SK-N-SH treated with all-trans-retinoic acid at 6 μM for 48 hours (cell line): ENCODE results near the gene LPP.

Experiments
- ATAC-seq: fragments of 200-7000 bp; cut with Tn5 transposase; 3 replicates; pipeline ENCODE4 v1.9.1; 2020; ENCODE audit warnings: mild to moderate bottlenecking, moderate library complexity
- ARNTL ChIP-seq: fragments of 450-650 bp; formaldehyde crosslinking; IDR thresholded peaks from 2 replicates; pipeline ENCODE4 v1.5.0; 2020; ENCODE audit warnings: low read depth, mild to moderate bottlenecking, moderate library complexity, borderline replicate concordance
- CREB5 ChIP-seq: fragments of 250-450 bp; sonication (Bioruptor Pico); IDR thresholded peaks from 2 replicates; pipeline ENCODE4 v1.5.1; 2020; ENCODE audit warnings: low read depth, mild to moderate bottlenecking, moderate library complexity
- CSDC2 ChIP-seq: fragments of 250-450 bp; sonication (Bioruptor Pico); IDR thresholded peaks from 2 replicates; pipeline ENCODE4 v1.5.0; 2020; ENCODE audit warnings: mild to moderate bottlenecking, moderate library complexity
- CSRNP3 ChIP-seq: fragments of 250-450 bp; sonication (Bioruptor Pico); IDR thresholded peaks from 2 replicates; pipeline ENCODE4 v1.5.1; 2021; ENCODE audit warnings: mild to moderate bottlenecking, moderate library complexity
- GLIS3 ChIP-seq: fragments of 250-450 bp; sonication (Bioruptor Pico); IDR thresholded peaks from 2 replicates; pipeline ENCODE4 v1.5.0; 2020; ENCODE audit warnings: mild to moderate bottlenecking, moderate library complexity
- ISL1 ChIP-seq: fragments of 250-450 bp; sonication (Bioruptor Pico); IDR thresholded peaks from 2 replicates; pipeline ENCODE4 v2.1.2; 2022; ENCODE audit warnings: mild to moderate bottlenecking, moderate library complexity
- PPARA ChIP-seq: fragments of 250-450 bp; sonication (Bioruptor Pico); IDR thresholded peaks from 2 replicates; pipeline ENCODE4 v1.5.0; 2020; ENCODE audit warnings: mild to moderate bottlenecking, borderline replicate concordance
- RARB ChIP-seq: fragments of 250-450 bp; sonication (Bioruptor Pico); IDR thresholded peaks from 2 replicates; pipeline ENCODE4 v1.8.0; 2021; ENCODE audit warnings: mild to moderate bottlenecking, moderate library complexity
- SNAI2 ChIP-seq: fragments of 250-450 bp; sonication (Bioruptor Pico); IDR thresholded peaks from 2 replicates; pipeline ENCODE4 v1.5.0; 2020; ENCODE audit warnings: mild to moderate bottlenecking, moderate library complexity
- TCF4 ChIP-seq: fragments of 250-450 bp; sonication (Bioruptor Pico); IDR thresholded peaks from 2 replicates; pipeline ENCODE4 v1.8.0; 2021; ENCODE audit warnings: mild to moderate bottlenecking, moderate library complexity, borderline replicate concordance
- TOX ChIP-seq: fragments of 250-450 bp; sonication (Bioruptor Pico); IDR thresholded peaks from 2 replicates; pipeline ENCODE4 v1.8.0; 2021; ENCODE audit warnings: mild to moderate bottlenecking, moderate library complexity, borderline replicate concordance
- TSHZ2 ChIP-seq: fragments of 250-450 bp; sonication (Bioruptor Pico); IDR thresholded peaks from 2 replicates; pipeline ENCODE4 v1.5.0; 2020; ENCODE audit warnings: mild to moderate bottlenecking, moderate library complexity
- ZC3H10 ChIP-seq: fragments of 250-450 bp; sonication (Bioruptor Pico); IDR thresholded peaks from 2 replicates; pipeline ENCODE4 v1.5.1; 2021; ENCODE audit warnings: mild to moderate bottlenecking, moderate library complexity
- ZFP3 ChIP-seq: fragments of 250-450 bp; sonication (Bioruptor Pico); IDR thresholded peaks from 2 replicates; pipeline ENCODE4 v1.5.0; 2020; ENCODE audit warnings: mild to moderate bottlenecking, moderate library complexity
- ZFP30 ChIP-seq: fragments of 450-650 bp; formaldehyde crosslinking; IDR thresholded peaks from 2 replicates; pipeline ENCODE4 v1.5.0; 2022; ENCODE audit warnings: mild to moderate bottlenecking, moderate library complexity
- ZNF70 ChIP-seq: fragments of 450-650 bp; formaldehyde crosslinking; IDR thresholded peaks from 2 replicates; pipeline ENCODE4 v1.5.0; 2020; ENCODE audit warnings: mild to moderate bottlenecking, moderate library complexity
- ZNF8 ChIP-seq: fragments of 450-650 bp; formaldehyde crosslinking; IDR thresholded peaks from 2 replicates; pipeline ENCODE4 v1.5.0; 2020; ENCODE audit warnings: mild to moderate bottlenecking, moderate library complexity
- TF ChIP-seq, protein P1 (sequence below): fragments of 250-450 bp; sonication (Bioruptor Pico); IDR thresholded peaks from 2 replicates; pipeline ENCODE4 v1.8.0; 2021; ENCODE audit warnings: low read depth, mild to moderate bottlenecking, moderate library complexity, borderline replicate concordance
- TF ChIP-seq, protein P2 (sequence below): fragments of 250-450 bp; sonication (Bioruptor Pico); IDR thresholded peaks from 2 replicates; pipeline ENCODE4 v1.8.0; 2020; ENCODE audit warnings: mild to moderate bottlenecking, moderate library complexity, borderline replicate concordance

Gene LPP

GRCh38 chr3:188476935-188477334 is 323.0 kb downstream of the LPP start (continued):
- no peak for TF ChIP-seq TOX (CRISPR knock-in tag)
- no peak for TF ChIP-seq SNAI2 (CRISPR knock-in tag)
- no peak for TF ChIP-seq ISL1 (CRISPR knock-in tag)
- no peak for TF ChIP-seq ZNF8 (CRISPR knock-in tag)
- TF ChIP-seq RARB (CRISPR knock-in tag) = no peak
- TF ChIP-seq ZFP30 (CRISPR knock-in tag) = no peak
- TF ChIP-seq CSDC2 (CRISPR knock-in tag) = no peak
- TF ChIP-seq, protein P1, sequence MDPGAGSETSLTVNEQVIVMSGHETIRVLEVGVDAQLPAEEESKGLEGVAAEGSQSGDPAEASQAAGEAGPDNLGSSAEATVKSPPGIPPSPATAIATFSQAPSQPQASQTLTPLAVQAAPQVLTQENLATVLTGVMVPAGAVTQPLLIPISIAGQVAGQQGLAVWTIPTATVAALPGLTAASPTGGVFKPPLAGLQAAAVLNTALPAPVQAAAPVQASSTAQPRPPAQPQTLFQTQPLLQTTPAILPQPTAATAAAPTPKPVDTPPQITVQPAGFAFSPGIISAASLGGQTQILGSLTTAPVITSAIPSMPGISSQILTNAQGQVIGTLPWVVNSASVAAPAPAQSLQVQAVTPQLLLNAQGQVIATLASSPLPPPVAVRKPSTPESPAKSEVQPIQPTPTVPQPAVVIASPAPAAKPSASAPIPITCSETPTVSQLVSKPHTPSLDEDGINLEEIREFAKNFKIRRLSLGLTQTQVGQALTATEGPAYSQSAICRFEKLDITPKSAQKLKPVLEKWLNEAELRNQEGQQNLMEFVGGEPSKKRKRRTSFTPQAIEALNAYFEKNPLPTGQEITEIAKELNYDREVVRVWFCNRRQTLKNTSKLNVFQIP (CRISPR knock-in tag) = no peak

DNA sequence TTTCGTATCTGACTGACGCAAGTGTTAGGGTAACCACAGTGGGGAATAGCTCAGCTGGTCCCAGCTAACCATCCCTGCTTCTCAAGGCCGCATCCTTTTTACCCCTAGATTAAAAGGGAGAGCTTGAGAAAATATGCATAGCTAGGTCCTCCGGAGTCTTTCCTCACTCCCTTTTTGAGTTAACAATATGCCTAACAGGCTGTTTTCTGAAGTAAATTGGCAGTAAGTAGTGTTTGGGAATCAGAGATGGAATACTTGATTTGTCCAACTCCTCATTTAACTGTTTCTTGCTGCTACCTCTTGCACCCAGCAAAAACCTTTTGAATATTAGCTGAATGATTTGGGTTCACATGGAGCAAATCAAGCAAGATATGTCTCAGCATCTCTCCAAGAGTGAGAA is 326.1 kb downstream of the LPP start:
- TF ChIP-seq TSHZ2 (no peak), CREB5 (no peak), ISL1 (CRISPR knock-in tag) (no peak), ZNF70 (CRISPR knock-in tag) (no peak), GLIS3 (CRISPR knock-in tag) (no peak)
- ATAC-seq = no peak

DNA sequence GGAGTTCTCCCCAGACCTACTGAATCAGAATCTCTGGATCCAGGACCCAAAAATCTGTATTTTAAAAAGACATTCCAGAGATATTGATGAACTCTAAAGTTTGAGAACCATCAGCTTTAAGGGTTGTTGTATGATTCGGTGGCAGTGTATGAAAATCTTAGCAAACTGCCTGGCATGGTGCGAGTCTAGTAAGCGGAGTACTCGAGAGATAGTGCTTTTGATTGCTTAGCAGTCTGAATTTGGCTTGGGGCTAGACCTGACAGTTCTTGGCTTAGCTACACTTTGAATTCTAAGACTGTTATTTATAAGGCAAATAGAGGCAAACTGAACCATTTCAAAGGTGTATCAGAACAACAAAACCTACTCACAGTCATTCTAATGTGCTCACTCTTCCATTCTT is 329.0 kb downstream of the LPP start:
- TF ChIP-seq ZC3H10 = no peak
- TF ChIP-seq, protein P1 (CRISPR knock-in tag) = no peak
- TF ChIP-seq ARNTL (CRISPR knock-in tag) = no peak
- no peak for TF ChIP-seq TSHZ2
- no peak for TF ChIP-seq ISL1 (CRISPR knock-in tag)
- TF ChIP-seq ZNF8 (CRISPR knock-in tag) = no peak
- TF ChIP-seq TCF4 (CRISPR knock-in tag) = no peak
- TF ChIP-seq RARB (CRISPR knock-in tag) = no peak
- no peak for ATAC-seq

DNA sequence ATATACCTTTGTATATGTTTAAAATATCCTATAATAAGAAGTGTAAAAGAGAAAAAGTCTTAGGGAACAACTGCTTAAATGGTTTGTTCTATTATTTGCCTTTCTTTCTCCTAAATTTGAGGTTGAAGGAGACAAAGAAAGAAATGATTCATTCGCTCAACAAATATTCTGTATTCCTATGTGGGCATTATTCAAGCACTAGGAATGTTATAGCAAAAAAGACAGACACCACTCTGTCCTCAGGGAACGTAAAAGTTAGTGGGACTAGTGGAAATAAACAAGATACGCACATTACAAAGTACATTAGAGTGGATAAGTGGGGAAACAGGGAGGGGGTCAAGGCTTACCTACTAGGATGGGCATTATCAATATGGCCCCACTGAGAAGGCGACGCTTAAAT is 332.2 kb downstream of the LPP start:
- ATAC-seq = no peak
- no peak for TF ChIP-seq ZC3H10
- TF ChIP-seq PPARA (CRISPR knock-in tag) = no peak
- TF ChIP-seq TCF4 (CRISPR knock-in tag) = no peak
- no peak for TF ChIP-seq CSRNP3 (CRISPR knock-in tag)
- no peak for TF ChIP-seq SNAI2 (CRISPR knock-in tag)
- no peak for TF ChIP-seq TSHZ2
- TF ChIP-seq, protein P2, sequence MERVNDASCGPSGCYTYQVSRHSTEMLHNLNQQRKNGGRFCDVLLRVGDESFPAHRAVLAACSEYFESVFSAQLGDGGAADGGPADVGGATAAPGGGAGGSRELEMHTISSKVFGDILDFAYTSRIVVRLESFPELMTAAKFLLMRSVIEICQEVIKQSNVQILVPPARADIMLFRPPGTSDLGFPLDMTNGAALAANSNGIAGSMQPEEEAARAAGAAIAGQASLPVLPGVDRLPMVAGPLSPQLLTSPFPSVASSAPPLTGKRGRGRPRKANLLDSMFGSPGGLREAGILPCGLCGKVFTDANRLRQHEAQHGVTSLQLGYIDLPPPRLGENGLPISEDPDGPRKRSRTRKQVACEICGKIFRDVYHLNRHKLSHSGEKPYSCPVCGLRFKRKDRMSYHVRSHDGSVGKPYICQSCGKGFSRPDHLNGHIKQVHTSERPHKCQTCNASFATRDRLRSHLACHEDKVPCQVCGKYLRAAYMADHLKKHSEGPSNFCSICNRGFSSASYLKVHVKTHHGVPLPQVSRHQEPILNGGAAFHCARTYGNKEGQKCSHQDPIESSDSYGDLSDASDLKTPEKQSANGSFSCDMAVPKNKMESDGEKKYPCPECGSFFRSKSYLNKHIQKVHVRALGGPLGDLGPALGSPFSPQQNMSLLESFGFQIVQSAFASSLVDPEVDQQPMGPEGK (CRISPR knock-in tag) = no peak
- no peak for TF ChIP-seq ZFP3 (CRISPR knock-in tag)
- TF ChIP-seq ZNF8 (CRISPR knock-in tag) = no peak
